Breast epithelium (tissue), 4 donors: ENCODE data around the gene PON3. TPM values are rescaled to one million over a fixed set of nuclear protein-coding genes. Genes with fewer than 3 reads are reported as not detected.

Experiments
- DNase-seq, 2 donors: peaks; one replicate each; pipeline ENCODE4 v3.0.0-alpha.2; 2019; ENCODE audit warnings: low spot score in 2 of 2
- H3K27ac ChIP-seq, 2 donors: fragments of 200-600 bp; sonication (generic) in 1 of 2; one replicate each; pipeline ENCODE4 v1.5.1; 2016 to 2019; ENCODE audit warnings: mild to moderate bottlenecking in 1 of 2
- H3K27me3 ChIP-seq, 2 donors: fragments of 200-600 bp; sonication (generic) in 1 of 2; one replicate each; pipeline versions ENCODE4 v1.5.1 to v1.6.0; 2017 to 2019; ENCODE audit warnings: control low read depth in 1 of 2, mild to moderate bottlenecking in 1 of 2
- H3K36me3 ChIP-seq: fragments of 200-600 bp; one replicate; pipeline ENCODE4 v1.5.1; 2019
- H3K4me1 ChIP-seq, 2 donors: fragments of 200-600 bp; sonication (generic); one replicate each; pipeline ENCODE4 v1.5.1; 2016 to 2019; ENCODE audit warnings: control low read depth in 1 of 2
- H3K4me3 ChIP-seq, 3 donors: fragments of 200-600 bp; sonication (generic); 1 replicate in 2 of 3; 2 replicates in 1 of 3; pipeline ENCODE4 v1.5.1; 2016 to 2019; ENCODE audit warnings: mild to moderate bottlenecking in 3 of 3, moderate library complexity in 2 of 3
- H3K9me3 ChIP-seq, 2 donors: fragments of 200-600 bp; sonication (generic) in 1 of 2; one replicate each; pipeline ENCODE4 v1.5.1; 2016 to 2019; ENCODE audit warnings: control low read depth in 1 of 2
- CTCF ChIP-seq, 3 donors: fragments of 450-650 bp; IDR thresholded peaks; one replicate each; pipeline ENCODE4 v1.5.1; 2016 to 2017; ENCODE audit warnings: antibody characterized with exemption in 3 of 3, mild to moderate bottlenecking in 3 of 3, moderate library complexity in 3 of 3
- POLR2A ChIP-seq: fragments of 450-650 bp; IDR thresholded peaks from one replicate; pipeline ENCODE4 v1.6.1; 2016; ENCODE audit warnings: antibody characterized with exemption, mild to moderate bottlenecking, moderate library complexity
- POLR2AphosphoS5 ChIP-seq, 3 donors: sonication (generic); formaldehyde crosslinking; IDR thresholded peaks; one replicate each; pipeline ENCODE4 v1.6.1; 2017; ENCODE audit warnings: antibody characterized with exemption in 3 of 3
- intact Hi-C: fragments of 100-400 bp; cut with DNase I; formaldehyde crosslinking; loops from one replicate; pipeline ENCODE4 v1.15.1; 2023; ENCODE audit warnings: low total_unique reads
- total RNA-seq, 3 donors: library from RNA; depleted of rRNA; stranded (reverse); fragments of >200 nt; gene quantifications; one replicate each; pipeline ENCODE4 v1.1.0, GENCODE V29; 2016

The PON3 gene
- total RNA-seq, 3 donors from 2014 or later, result 5.9 to 26.9 (median 8.5) TPM

- H3K27ac ChIP-seq, result no peak overlapping the region
These were observed 53.4 kb downstream of the PON3 start for GRCh38 chr7:95342642-95343307.

GRCh38 chr7:95342029-95342428 lies 54.1 kb downstream of the PON3 start:
- intact Hi-C loops, result no loop called here
- H3K4me1 ChIP-seq, result no peaks in the 10 kb centered on the region
- no peak overlapping the region for H3K27ac ChIP-seq
- no peak overlapping the region for H3K4me3 ChIP-seq
- H3K27me3 ChIP-seq, result no peaks in the 10 kb centered on the region
- TF ChIP-seq CTCF (IDR thresholded peaks at IDR 0.05), result no peak
- TF ChIP-seq POLR2A, result no peak
- no peak for TF ChIP-seq POLR2AphosphoS5 (IDR thresholded peaks at IDR 0.05)
- H3K36me3 ChIP-seq, result no peaks in the 10 kb centered on the region
- no peaks in the 10 kb centered on the region for H3K9me3 ChIP-seq
- no peak for DNase-seq

More at GRCh38 chr7:95342642-95343307, 53.4 kb downstream of the PON3 start:
- no peak overlapping the region for H3K4me3 ChIP-seq
- H3K4me1 ChIP-seq, result no peaks in the 10 kb centered on the region
- no peaks in the 10 kb centered on the region for H3K27me3 ChIP-seq
- intact Hi-C loops, result no loop called here
- H3K9me3 ChIP-seq, result no peaks in the 10 kb centered on the region
- no peak for DNase-seq
- TF ChIP-seq POLR2A, result no peak
- TF ChIP-seq CTCF (IDR thresholded peaks at IDR 0.05), result peak in 1 of 3 donors; percentile 35
- TF ChIP-seq POLR2AphosphoS5 (IDR thresholded peaks at IDR 0.05), result no peak
- no peaks in the 10 kb centered on the region for H3K36me3 ChIP-seq

- Histone ChIP-seq H3K27ac (no peak overlapping the region), H3K4me3 (no peak overlapping the region), H3K9me3 (no peaks in the 10 kb centered on the region), H3K4me1 (no peaks in the 10 kb centered on the region), H3K27me3 (no peaks in the 10 kb centered on the region), H3K36me3 (no peaks in the 10 kb centered on the region)
- no peak for DNase-seq
- no peak for TF ChIP-seq POLR2A
- no peak for TF ChIP-seq CTCF (IDR thresholded peaks at IDR 0.05)
- no peak for TF ChIP-seq POLR2AphosphoS5 (IDR thresholded peaks at IDR 0.05)
- intact Hi-C loops, result no loop called here
These were observed 55.7 kb downstream of the PON3 start for GRCh38 chr7:95340491-95340890.

- no peak for TF ChIP-seq POLR2AphosphoS5 (IDR thresholded peaks at IDR 0.05)
- H3K9me3 ChIP-seq, result no peaks in the 10 kb centered on the region
- H3K4me1 ChIP-seq, result no peaks in the 10 kb centered on the region
- intact Hi-C loops, result no loop called here
- DNase-seq, result no peak
- no peak overlapping the region for H3K4me3 ChIP-seq
- H3K36me3 ChIP-seq, result no peaks in the 10 kb centered on the region
- no peak overlapping the region for H3K27ac ChIP-seq
- no peaks in the 10 kb centered on the region for H3K27me3 ChIP-seq
These were observed 57.3 kb downstream of the PON3 start for GRCh38 chr7:95338832-95339231.

- Histone ChIP-seq H3K9me3 (no peaks in the 10 kb centered on the region), H3K4me1 (no peaks in the 10 kb centered on the region), H3K27ac (no peak overlapping the region), H3K4me3 (no peak overlapping the region), H3K27me3 (no peaks in the 10 kb centered on the region), H3K36me3 (no peaks in the 10 kb centered on the region)
- no peak for DNase-seq
- intact Hi-C loops, result no loop called here
- TF ChIP-seq POLR2A, result no peak
These were observed 61.1 kb downstream of the PON3 start for GRCh38 chr7:95335093-95335492.

- intact Hi-C loops, result loop anchor here (5.0 kb wide), 1 partner anchor 242 kb away; no protein-coding TSS in a partner anchor
- Histone ChIP-seq H3K36me3 (no peaks in the 10 kb centered on the region), H3K4me3 (no peak overlapping the region), H3K27ac (no peak overlapping the region), H3K4me1 (no peaks in the 10 kb centered on the region), H3K9me3 (no peaks in the 10 kb centered on the region), H3K27me3 (no peaks in the 10 kb centered on the region)
- TF ChIP-seq CTCF (IDR thresholded peaks at IDR 0.05) (no peak), POLR2AphosphoS5 (IDR thresholded peaks at IDR 0.05) (no peak), POLR2A (no peak)
- DNase-seq, result no peak
These were observed 61.7 kb downstream of the PON3 start for GRCh38 chr7:95334447-95334846.
